Renal pelvis (tissue), 4 donors: Measurements from ENCODE around the gene CHKB. TPM values are rescaled to one million over a fixed set of nuclear protein-coding genes. Genes with fewer than 3 reads are reported as not detected.

Source experiments
- DNase-seq: peaks from one replicate; pipeline ENCODE4 v3.0.0-alpha.2; 2013
- polyA plus RNA-seq, 3 donors: library from polyadenylated mRNA; unstranded; fragments of 120-200 nt; gene quantifications; one replicate each; pipeline ENCODE4 v1.2.1, GENCODE V29; 2013; ENCODE audit not compliant: insufficient read length in 3 of 3

Gene CHKB
- polyA plus RNA-seq, 3 donors: 74.5 to 109 (median 105) TPM

GRCh38 chr22:50602338-50602700 is 19.7 kb upstream of the CHKB start:
- no peak for DNase-seq

- DNase-seq: no peak
Measured at GRCh38 chr22:50601669-50602337, 19.2 kb upstream of the CHKB start.

- DNase-seq: no peak
Measured at GRCh38 chr22:50600967-50601668, 18.5 kb upstream of the CHKB start.

GRCh38 chr22:50600538-50600937 is 17.9 kb upstream of the CHKB start, which contains the start of gene MAPK8IP2:
TSS of gene MAPK8IP2 (plus strand) at chr22:50600793. CDS start at chr22:50600819, 26 bp downstream.
- DNase-seq: no peak

GRCh38 chr22:50599816-50600455 is 17.3 kb upstream of the CHKB start:
- DNase-seq: peak; percentile 49

GRCh38 chr22:50597097-50597496 is 14.4 kb upstream of the CHKB start:
- no peak for DNase-seq

GRCh38 chr22:50595189-50595588 is 12.5 kb upstream of the CHKB start:
- no peak for DNase-seq

- no peak for DNase-seq
Measured at GRCh38 chr22:50587407-50587806, 4.8 kb upstream of the CHKB start.

GRCh38 chr22:50586416-50586815 is 3.8 kb upstream of the CHKB start:
- DNase-seq: no peak

- no peak for DNase-seq
Measured at GRCh38 chr22:50585781-50586180, 3.1 kb upstream of the CHKB start.

GRCh38 chr22:50585238-50585637 is 2.6 kb upstream of the CHKB start:
- DNase-seq: no peak

GRCh38 chr22:50584106-50585096 is 1.8 kb upstream of the CHKB start:
- no peak for DNase-seq

- no peak for DNase-seq
Measured at GRCh38 chr22:50583294-50583861, 729 bp upstream of the CHKB start.

- DNase-seq: no peak
Measured at GRCh38 chr22:50581950-50582492, 628 bp downstream of the CHKB start.

- no peak for DNase-seq
Measured at GRCh38 chr22:50581031-50581949, 1.4 kb downstream of the CHKB start.

- no peak for DNase-seq
Measured at GRCh38 chr22:50579752-50580151, 2.9 kb downstream of the CHKB start.

- no peak for DNase-seq
Measured at GRCh38 chr22:50578776-50579310, 3.8 kb downstream of the CHKB start.

- DNase-seq: no peak
Measured at GRCh38 chr22:50577987-50578775, 4.5 kb downstream of the CHKB start, which contains the start of gene CPT1B. TSS of gene CPT1B (minus strand) at chr22:50578427. CDS start at chr22:50577915, 512 bp downstream.

GRCh38 chr22:50577697-50577986 is 5.0 kb downstream of the CHKB start:
- DNase-seq: no peak
